ENCODE measurements around the gene SPATA3. TPM values are rescaled to one million over a fixed set of nuclear protein-coding genes. Genes with fewer than 3 reads are reported as not detected.

SPATA3 gene
- total and polyA plus RNA-seq, 2 of the 13 experiments (the other 11 are each of a cell fraction or from before 2014, with no cell fraction given): not detected

GRCh38 chr2:231000211-231000904 is 4.4 kb downstream of the SPATA3 start (continued):
- no peak for TF ChIP-seq ZBTB3 (CRISPR knock-in tag; IDR thresholded peaks at IDR 0.05; ENCODE audit: borderline replicate concordance, low read depth)
- no peak for TF ChIP-seq E2F1 (CRISPR knock-in tag; IDR thresholded peaks at IDR 0.05)
- TF ChIP-seq ZBTB7B (CRISPR knock-in tag; IDR thresholded peaks at IDR 0.05): no peak
- no peak for TF ChIP-seq SNAI1 (CRISPR knock-in tag; IDR thresholded peaks at IDR 0.05; ENCODE audit: borderline replicate concordance)
- TF ChIP-seq JUN (CRISPR knock-in tag; IDR thresholded peaks at IDR 0.05): no peak
- TF ChIP-seq NFE2L2 (IDR thresholded peaks at IDR 0.05; ENCODE audit: low read length): no peak
- TF ChIP-seq HINFP (CRISPR knock-in tag; IDR thresholded peaks at IDR 0.05; ENCODE audit: low read depth): no peak
- TF ChIP-seq, protein P1, sequence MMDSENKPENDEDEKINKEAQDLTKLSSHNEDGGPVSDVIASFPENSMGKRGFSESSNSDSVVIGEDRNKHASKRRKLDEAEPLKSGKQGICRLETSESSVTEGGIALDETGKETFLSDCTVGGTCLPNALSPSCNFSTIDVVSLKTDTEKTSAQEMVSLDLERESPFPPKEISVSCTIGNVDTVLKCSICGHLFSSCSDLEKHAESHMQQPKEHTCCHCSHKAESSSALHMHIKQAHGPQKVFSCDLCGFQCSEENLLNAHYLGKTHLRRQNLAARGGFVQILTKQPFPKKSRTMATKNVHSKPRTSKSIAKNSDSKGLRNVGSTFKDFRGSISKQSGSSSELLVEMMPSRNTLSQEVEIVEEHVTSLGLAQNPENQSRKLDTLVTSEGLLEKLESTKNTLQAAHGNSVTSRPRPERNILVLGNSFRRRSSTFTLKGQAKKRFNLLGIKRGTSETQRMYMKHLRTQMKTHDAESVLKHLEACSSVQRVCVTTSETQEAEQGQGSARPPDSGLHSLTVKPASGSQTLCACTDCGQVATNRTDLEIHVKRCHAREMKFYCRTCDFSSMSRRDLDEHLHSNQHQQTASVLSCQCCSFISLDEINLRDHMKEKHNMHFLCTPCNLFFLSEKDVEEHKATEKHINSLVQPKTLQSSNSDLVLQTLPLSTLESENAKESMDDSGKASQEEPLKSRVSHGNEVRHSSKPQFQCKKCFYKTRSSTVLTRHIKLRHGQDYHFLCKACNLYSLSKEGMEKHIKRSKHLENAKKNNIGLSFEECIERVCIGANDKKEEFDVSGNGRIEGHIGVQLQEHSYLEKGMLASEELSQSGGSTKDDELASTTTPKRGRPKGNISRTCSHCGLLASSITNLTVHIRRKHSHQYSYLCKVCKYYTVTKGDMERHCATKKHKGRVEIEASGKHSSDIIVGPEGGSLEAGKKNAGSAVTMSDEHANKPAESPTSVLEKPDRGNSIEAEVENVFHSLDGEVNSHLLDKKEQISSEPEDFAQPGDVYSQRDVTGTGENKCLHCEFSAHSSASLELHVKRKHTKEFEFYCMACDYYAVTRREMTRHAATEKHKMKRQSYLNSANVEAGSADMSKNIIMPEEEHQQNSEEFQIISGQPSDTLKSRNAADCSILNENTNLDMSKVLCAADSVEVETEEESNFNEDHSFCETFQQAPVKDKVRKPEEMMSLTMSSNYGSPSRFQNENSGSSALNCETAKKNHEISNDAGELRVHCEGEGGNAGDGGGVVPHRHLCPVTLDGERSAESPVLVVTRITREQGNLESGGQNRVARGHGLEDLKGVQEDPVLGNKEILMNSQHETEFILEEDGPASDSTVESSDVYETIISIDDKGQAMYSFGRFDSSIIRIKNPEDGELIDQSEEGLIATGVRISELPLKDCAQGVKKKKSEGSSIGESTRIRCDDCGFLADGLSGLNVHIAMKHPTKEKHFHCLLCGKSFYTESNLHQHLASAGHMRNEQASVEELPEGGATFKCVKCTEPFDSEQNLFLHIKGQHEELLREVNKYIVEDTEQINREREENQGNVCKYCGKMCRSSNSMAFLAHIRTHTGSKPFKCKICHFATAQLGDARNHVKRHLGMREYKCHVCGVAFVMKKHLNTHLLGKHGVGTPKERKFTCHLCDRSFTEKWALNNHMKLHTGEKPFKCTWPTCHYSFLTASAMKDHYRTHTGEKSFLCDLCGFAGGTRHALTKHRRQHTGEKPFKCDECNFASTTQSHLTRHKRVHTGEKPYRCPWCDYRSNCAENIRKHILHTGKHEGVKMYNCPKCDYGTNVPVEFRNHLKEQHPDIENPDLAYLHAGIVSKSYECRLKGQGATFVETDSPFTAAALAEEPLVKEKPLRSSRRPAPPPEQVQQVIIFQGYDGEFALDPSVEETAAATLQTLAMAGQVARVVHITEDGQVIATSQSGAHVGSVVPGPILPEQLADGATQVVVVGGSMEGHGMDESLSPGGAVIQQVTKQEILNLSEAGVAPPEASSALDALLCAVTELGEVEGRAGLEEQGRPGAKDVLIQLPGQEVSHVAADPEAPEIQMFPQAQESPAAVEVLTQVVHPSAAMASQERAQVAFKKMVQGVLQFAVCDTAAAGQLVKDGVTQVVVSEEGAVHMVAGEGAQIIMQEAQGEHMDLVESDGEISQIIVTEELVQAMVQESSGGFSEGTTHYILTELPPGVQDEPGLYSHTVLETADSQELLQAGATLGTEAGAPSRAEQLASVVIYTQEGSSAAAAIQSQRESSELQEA (CRISPR knock-in tag; IDR thresholded peaks at IDR 0.05; ENCODE audit: not compliant biosample characterization): no peak
- TF ChIP-seq, protein P2, sequence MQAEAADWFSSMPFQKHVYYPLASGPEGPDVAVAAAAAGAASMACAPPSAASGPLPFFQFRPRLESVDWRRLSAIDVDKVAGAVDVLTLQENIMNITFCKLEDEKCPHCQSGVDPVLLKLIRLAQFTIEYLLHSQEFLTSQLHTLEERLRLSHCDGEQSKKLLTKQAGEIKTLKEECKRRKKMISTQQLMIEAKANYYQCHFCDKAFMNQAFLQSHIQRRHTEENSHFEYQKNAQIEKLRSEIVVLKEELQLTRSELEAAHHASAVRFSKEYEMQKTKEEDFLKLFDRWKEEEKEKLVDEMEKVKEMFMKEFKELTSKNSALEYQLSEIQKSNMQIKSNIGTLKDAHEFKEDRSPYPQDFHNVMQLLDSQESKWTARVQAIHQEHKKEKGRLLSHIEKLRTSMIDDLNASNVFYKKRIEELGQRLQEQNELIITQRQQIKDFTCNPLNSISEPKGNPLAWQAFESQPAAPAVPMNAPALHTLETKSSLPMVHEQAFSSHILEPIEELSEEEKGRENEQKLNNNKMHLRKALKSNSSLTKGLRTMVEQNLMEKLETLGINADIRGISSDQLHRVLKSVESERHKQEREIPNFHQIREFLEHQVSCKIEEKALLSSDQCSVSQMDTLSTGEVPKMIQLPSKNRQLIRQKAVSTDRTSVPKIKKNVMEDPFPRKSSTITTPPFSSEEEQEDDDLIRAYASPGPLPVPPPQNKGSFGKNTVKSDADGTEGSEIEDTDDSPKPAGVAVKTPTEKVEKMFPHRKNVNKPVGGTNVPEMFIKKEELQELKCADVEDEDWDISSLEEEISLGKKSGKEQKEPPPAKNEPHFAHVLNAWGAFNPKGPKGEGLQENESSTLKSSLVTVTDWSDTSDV (CRISPR knock-in tag; IDR thresholded peaks at IDR 0.05): no peak
- no peak for TF ChIP-seq ZNF276 (CRISPR knock-in tag; IDR thresholded peaks at IDR 0.05; ENCODE audit: low read depth)
